GM06990 (cell line): ENCODE measurements around the gene CUL3.
"Not testable (repeated sequence)": the region's sequence is repeated elsewhere in the genome, so short reads cannot be mapped to it uniquely, and the experiment has no call there.

Experiments
- DNase-seq: peaks from one replicate; pipeline ENCODE4 v3.0.0-alpha.2; 2011; ENCODE audit not compliant: insufficient read length; ENCODE audit errors: extremely low read depth
- H3K27me3 ChIP-seq: replicated peaks from 2 replicates; pipeline ENCODE4 v1.6.0; 2011; ENCODE audit warnings: low read length; ENCODE audit not compliant: control insufficient read depth, insufficient read depth
- H3K36me3 ChIP-seq: 2 replicates; pipeline ENCODE4 v1.5.1; 2011; ENCODE audit warnings: low read length; ENCODE audit not compliant: control insufficient read depth, insufficient read depth
- H3K4me3 ChIP-seq: replicated peaks from 2 replicates; pipeline ENCODE4 v1.5.1; 2011; ENCODE audit warnings: low read depth, mild to moderate bottlenecking, control low read depth, low read length
- TF ChIP-seq, protein P1 (sequence below): IDR thresholded peaks from 2 replicates; pipeline ENCODE4 v1.5.1; 2011; ENCODE audit warnings: low read length, control low read depth, mild to moderate bottlenecking, inconsistent platforms; ENCODE audit not compliant: insufficient read depth, poor library complexity, severe bottlenecking

The CUL3 gene

DNA sequence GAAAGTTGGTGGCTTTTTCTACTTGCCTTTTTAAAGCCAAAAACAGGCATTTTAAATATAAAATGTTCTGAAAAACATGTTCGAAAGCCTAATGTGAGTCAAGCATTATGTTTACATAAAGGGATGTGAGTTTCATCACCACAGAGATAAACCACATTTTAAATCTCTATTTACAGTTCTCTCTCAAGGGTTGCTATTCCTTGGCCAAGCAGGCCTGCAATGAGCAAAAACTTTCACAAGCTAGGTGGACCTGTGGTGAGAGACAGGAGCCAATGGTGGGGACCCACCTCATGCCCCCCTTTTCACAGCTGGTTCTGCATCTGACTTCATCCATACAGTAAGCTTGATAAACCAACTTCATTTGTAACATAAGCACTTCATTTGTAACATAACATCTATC is 65.1 kb downstream of the CUL3 start:
- peak; percentile 61 for DNase-seq
- no peaks in the 10 kb centered on the region; the same call in 1 of the 2 replicates for H3K36me3 ChIP-seq
- TF ChIP-seq, protein P1, sequence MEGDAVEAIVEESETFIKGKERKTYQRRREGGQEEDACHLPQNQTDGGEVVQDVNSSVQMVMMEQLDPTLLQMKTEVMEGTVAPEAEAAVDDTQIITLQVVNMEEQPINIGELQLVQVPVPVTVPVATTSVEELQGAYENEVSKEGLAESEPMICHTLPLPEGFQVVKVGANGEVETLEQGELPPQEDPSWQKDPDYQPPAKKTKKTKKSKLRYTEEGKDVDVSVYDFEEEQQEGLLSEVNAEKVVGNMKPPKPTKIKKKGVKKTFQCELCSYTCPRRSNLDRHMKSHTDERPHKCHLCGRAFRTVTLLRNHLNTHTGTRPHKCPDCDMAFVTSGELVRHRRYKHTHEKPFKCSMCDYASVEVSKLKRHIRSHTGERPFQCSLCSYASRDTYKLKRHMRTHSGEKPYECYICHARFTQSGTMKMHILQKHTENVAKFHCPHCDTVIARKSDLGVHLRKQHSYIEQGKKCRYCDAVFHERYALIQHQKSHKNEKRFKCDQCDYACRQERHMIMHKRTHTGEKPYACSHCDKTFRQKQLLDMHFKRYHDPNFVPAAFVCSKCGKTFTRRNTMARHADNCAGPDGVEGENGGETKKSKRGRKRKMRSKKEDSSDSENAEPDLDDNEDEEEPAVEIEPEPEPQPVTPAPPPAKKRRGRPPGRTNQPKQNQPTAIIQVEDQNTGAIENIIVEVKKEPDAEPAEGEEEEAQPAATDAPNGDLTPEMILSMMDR = no peak
- H3K27me3 ChIP-seq = no peaks in the 10 kb centered on the region
- H3K4me3 ChIP-seq = no peak overlapping the region

DNA sequence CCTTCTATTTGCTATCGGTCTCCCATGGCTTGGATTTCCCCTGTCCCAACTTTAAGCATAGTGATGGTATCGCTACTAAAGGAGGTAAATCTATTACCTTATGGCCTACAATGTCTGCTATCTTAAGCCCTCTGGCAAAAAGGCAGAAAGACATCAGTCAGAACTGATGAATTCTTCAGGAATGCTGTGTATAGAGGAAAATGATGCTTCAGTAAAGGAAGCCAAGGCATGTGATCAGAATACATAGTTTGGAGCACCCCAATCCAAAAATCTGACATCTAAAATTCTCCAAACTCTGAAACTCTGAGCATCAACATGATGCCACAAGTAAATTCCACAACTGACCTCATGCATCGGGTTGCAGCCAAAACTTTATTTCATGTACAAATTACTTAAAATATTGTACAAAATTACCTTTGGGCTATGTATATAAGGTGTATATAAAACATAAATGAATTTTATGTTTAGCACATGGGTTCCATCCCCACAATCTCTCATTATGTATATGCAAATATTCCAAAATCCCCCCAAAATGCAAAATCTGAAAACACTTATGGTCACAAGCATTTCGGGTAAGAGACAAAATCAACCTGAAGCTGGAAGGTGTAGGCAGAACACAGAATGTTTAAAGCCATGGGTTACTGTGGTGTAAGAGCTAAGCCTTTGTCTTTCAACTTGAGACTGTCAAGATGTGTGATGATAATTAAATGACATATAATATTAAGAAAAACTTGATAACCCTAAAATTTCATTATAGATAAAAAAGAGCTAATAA is 66.2 kb downstream of the CUL3 start:
- H3K4me3 ChIP-seq = no peak overlapping the region
- no peaks in the 10 kb centered on the region; the same call in 1 of the 2 replicates for H3K36me3 ChIP-seq
- TF ChIP-seq, protein P1 = no peak
- no peaks in the 10 kb centered on the region for H3K27me3 ChIP-seq
- DNase-seq = no peak

DNA sequence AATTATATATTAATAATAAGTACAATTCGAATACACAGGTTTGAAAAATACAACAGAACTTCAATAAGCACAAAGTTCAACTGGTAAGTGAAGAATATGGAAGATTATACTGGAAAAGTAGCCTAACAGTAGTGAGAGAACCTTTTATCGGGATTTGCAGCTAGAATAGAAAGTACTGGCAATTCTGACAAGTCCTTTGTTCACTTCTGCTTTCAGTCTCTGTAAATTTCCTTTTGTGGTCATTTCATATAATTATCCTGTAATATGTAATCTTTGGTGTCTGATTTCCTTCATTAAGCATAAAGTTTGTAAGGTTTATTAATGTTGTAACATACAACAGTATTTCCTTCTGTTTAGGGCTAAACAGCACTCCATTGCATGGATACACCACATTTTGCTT is 67.2 kb downstream of the CUL3 start:
- TF ChIP-seq, protein P1 = no peak
- Histone ChIP-seq H3K36me3 (no peaks in the 10 kb centered on the region; the same call in 1 of the 2 replicates), H3K27me3 (no peaks in the 10 kb centered on the region), H3K4me3 (no peak overlapping the region)
- DNase-seq = no peak

DNA sequence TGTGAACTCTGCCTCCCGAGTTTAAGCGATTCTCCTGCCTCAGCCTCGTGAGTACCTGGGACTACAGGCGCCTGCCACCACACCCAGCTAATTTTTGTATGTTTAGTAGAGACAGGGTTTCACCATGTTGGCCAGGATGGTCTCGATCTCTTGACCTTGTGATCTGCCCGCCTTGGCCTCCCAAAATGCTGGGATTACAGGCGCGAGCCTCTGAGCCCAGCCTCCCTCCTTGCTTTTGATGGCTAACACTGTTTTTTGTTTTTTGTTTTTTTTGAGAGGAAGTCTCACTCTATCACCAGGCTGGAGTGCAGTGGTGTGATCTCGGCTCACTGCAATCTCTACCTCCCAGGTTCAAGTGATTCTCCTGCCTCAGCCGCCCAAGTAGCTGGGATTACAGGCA is 68.8 kb downstream of the CUL3 start:
- not testable (repeated sequence) for H3K4me3 ChIP-seq, H3K27me3 ChIP-seq, H3K36me3 ChIP-seq, DNase-seq

DNA sequence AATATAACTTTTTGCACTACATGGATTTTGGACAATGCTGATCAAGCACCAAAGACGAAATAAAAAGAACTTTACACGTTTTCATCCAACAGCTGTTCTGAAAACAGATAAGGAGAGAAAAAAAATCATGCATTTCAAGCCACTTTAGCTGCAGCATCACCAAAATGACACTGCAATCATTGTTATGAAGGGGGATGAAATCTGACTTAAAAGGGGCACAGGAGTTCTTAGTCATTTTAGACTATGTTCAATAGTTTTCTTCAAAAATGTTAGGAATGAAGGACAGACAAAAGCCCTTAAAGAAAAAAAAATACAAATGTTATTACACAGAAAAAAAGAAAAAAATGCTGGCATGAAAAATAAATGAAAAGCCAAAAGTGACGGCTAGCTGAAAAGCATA is 71.2 kb downstream of the CUL3 start:
- no peaks in the 10 kb centered on the region; the same call in 1 of the 2 replicates for H3K36me3 ChIP-seq
- no peak for DNase-seq
- no peak overlapping the region for H3K4me3 ChIP-seq
- H3K27me3 ChIP-seq = no peaks in the 10 kb centered on the region
- TF ChIP-seq, protein P1 = no peak

DNA sequence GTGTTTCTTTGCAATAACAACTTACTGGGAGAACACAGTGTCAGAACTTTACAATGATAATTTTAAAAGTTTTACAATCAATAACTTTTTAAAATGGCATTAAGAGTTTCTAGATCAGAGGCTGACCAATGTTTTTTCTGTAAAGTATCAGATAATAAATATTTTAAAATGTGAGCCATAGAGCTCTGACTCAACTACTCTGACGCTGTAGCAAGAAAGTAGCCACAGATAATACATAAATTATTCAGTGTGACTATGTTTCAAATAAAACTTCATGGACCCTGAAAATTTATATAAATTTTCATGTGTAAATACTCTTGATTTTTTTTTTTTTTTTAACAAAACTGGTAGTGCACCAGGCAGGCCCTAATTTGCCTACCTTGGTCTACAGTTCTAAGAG is 77.4 kb downstream of the CUL3 start:
- H3K36me3 ChIP-seq = peaks cover 2% of the 10 kb centered on the region
- no peaks in the 10 kb centered on the region for H3K27me3 ChIP-seq
- no peak for DNase-seq
- TF ChIP-seq, protein P1 = no peak
- no peak overlapping the region for H3K4me3 ChIP-seq
